Endothelial cell of umbilical vein (primary cell): ENCODE results near the gene ADIPOQ.

Experiments
- EZH2 ChIP-seq: IDR thresholded peaks from 2 replicates; pipeline ENCODE4 v1.6.1; 2012; ENCODE audit warnings: borderline replicate concordance, low read depth, mild to moderate bottlenecking, moderate library complexity, low read length, inconsistent platforms; ENCODE audit not compliant: severe bottlenecking
- JUN ChIP-seq: IDR thresholded peaks from 2 replicates; pipeline ENCODE4 v1.6.1; 2011; ENCODE audit warnings: borderline replicate concordance, low read depth; ENCODE audit not compliant: insufficient read length, insufficient read depth
- MYC ChIP-seq: IDR thresholded peaks from one replicate; pipeline ENCODE4 v1.6.1; 2011; ENCODE audit warnings: mild to moderate bottlenecking, low read depth, low read length
- POLR2A ChIP-seq: IDR thresholded peaks from 2 replicates; pipeline ENCODE4 v1.6.1; 2012; ENCODE audit warnings: low read depth, mild to moderate bottlenecking, control low read depth, low read length
- POLR2AphosphoS5 ChIP-seq: IDR thresholded peaks from 2 replicates; pipeline ENCODE4 v1.6.1; 2012; ENCODE audit warnings: low read depth, mild to moderate bottlenecking, control low read depth, low read length, moderate library complexity; ENCODE audit not compliant: insufficient read depth
- TF ChIP-seq, protein P1 (sequence below), 2 donors: IDR thresholded peaks; 1 replicate in 1 of 2; 2 replicates in 1 of 2; pipeline ENCODE4 v1.5.1; 2011; ENCODE audit warnings: low read length in 2 of 2, mild to moderate bottlenecking in 2 of 2, moderate library complexity in 2 of 2, control low read depth in 1 of 2, inconsistent platforms in 1 of 2, low read depth in 1 of 2; ENCODE audit not compliant: insufficient read depth in 1 of 2; ENCODE audit errors: extremely low read depth in 1 of 2
- TF ChIP-seq, protein P2 (sequence below): IDR thresholded peaks from 2 replicates; pipeline ENCODE4 v1.6.1; 2011; ENCODE audit not compliant: insufficient read depth, insufficient read length

DNA sequence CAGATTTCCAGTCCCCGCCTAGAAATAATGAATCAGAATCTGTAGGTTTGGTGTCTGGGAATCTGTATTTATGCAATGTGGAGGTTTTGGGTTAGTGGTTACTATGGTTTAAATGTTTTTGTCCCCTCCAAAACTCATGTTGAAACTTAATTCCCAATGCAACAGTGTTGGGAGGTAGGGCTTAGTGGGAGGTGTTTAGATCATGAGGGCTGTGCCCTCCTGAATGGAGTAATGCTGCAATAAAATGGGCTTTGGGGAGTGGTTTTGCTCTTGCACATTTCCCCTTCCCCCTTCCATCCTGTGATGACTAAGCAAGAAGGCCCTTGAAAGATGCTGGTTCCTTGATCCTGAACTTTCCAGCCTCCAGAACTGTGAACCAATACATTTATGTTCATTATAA, 27.1 kb upstream of the ADIPOQ start:
- TF ChIP-seq POLR2A (no peak), JUN (no peak), MYC (no peak), EZH2 (no peak), POLR2AphosphoS5 (no peak)
- TF ChIP-seq, protein P1, sequence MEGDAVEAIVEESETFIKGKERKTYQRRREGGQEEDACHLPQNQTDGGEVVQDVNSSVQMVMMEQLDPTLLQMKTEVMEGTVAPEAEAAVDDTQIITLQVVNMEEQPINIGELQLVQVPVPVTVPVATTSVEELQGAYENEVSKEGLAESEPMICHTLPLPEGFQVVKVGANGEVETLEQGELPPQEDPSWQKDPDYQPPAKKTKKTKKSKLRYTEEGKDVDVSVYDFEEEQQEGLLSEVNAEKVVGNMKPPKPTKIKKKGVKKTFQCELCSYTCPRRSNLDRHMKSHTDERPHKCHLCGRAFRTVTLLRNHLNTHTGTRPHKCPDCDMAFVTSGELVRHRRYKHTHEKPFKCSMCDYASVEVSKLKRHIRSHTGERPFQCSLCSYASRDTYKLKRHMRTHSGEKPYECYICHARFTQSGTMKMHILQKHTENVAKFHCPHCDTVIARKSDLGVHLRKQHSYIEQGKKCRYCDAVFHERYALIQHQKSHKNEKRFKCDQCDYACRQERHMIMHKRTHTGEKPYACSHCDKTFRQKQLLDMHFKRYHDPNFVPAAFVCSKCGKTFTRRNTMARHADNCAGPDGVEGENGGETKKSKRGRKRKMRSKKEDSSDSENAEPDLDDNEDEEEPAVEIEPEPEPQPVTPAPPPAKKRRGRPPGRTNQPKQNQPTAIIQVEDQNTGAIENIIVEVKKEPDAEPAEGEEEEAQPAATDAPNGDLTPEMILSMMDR (IDR thresholded peaks at IDR 0.05; ENCODE audit: extremely low read depth in 1 of 2, insufficient read depth in 1 of 2, low read depth in 1 of 2, low read length in 2 of 2): no peak
- TF ChIP-seq, protein P2, sequence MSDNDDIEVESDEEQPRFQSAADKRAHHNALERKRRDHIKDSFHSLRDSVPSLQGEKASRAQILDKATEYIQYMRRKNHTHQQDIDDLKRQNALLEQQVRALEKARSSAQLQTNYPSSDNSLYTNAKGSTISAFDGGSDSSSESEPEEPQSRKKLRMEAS: no peak
